GM19023 (cell line): ENCODE results near the gene FRMD3.

Experiments
- ATAC-seq: cut with Tn5 transposase; IDR thresholded peaks from one replicate; pipeline ENCODE4 v1.9.1; 2021; ENCODE audit warnings: mild to moderate bottlenecking, moderate library complexity; ENCODE audit not compliant: unreplicated experiment

The FRMD3 gene

GRCh38 chr9:83435301-83435700 lies 102.9 kb downstream of the FRMD3 start:
- no peak for ATAC-seq

GRCh38 chr9:83434254-83434653 lies 103.9 kb downstream of the FRMD3 start:
- no peak for ATAC-seq

- ATAC-seq = no peak
These were observed 104.4 kb downstream of the FRMD3 start for GRCh38 chr9:83433846-83434245.

- no peak for ATAC-seq
These were observed 105.2 kb downstream of the FRMD3 start for GRCh38 chr9:83432877-83433550.

GRCh38 chr9:83432104-83432627 lies 106.0 kb downstream of the FRMD3 start:
- no peak for ATAC-seq

GRCh38 chr9:83431101-83432060 lies 106.8 kb downstream of the FRMD3 start:
- ATAC-seq = no peak

- ATAC-seq = no peak
These were observed 107.5 kb downstream of the FRMD3 start for GRCh38 chr9:83430681-83431080.

GRCh38 chr9:83429229-83429628 lies 109.0 kb downstream of the FRMD3 start:
- ATAC-seq = no peak

GRCh38 chr9:83425240-83425639 lies 113.0 kb downstream of the FRMD3 start:
- ATAC-seq = no peak

GRCh38 chr9:83424831-83425230 lies 113.4 kb downstream of the FRMD3 start:
- no peak for ATAC-seq

GRCh38 chr9:83423815-83424707 lies 114.1 kb downstream of the FRMD3 start:
- no peak for ATAC-seq

- ATAC-seq = no peak
These were observed 115.7 kb downstream of the FRMD3 start for GRCh38 chr9:83422527-83422926.

- ATAC-seq = no peak
These were observed 117.7 kb downstream of the FRMD3 start for GRCh38 chr9:83420486-83420885.

- no peak for ATAC-seq
These were observed 118.2 kb downstream of the FRMD3 start for GRCh38 chr9:83419961-83420360.

GRCh38 chr9:83418283-83418682 lies 119.9 kb downstream of the FRMD3 start:
- ATAC-seq = no peak

GRCh38 chr9:83413367-83413766 lies 124.8 kb downstream of the FRMD3 start:
- no peak for ATAC-seq

- ATAC-seq = no peak
These were observed 127.5 kb downstream of the FRMD3 start for GRCh38 chr9:83410701-83411100.

- ATAC-seq = no peak
These were observed 131.3 kb downstream of the FRMD3 start for GRCh38 chr9:83406921-83407320.

- no peak for ATAC-seq
These were observed 132.4 kb downstream of the FRMD3 start for GRCh38 chr9:83405759-83406158.

- no peak for ATAC-seq
These were observed 134.5 kb downstream of the FRMD3 start for GRCh38 chr9:83403527-83404238.
